ENCODE data around the gene ITGB7. TPM values are rescaled to one million over a fixed set of nuclear protein-coding genes. Genes with fewer than 3 reads are reported as not detected.

ITGB7 gene
- 0.80 TPM for total RNA-seq
- 1 to 10 TPM in 3 of 8 donors, under 1 TPM in 5; 0.27 to 1.4 (median 0.74) TPM for polyA plus RNA-seq (ENCODE audit: insufficient read depth in 1 of 8, insufficient read length in 8 of 8, low replicate concordance in 1 of 8)
- long read RNA-seq, donor 1, result 0 reads
- long read RNA-seq, donor 2, result 0 reads
- long read RNA-seq, donor 3, result 0 reads
- long read RNA-seq, donor 4, result 0 reads
- long read RNA-seq, donor 5, result 0 reads
- long read RNA-seq, donor 6, result 0 reads
- long read RNA-seq, donor 7, result 0 reads
- long read RNA-seq, donor 8, result 0 reads
- long read RNA-seq, donor 9, result 0 reads
- long read RNA-seq, donor 10, result 0 reads
- long read RNA-seq, donor 11, result 0 reads

GRCh38 chr12:53207042-53207441, at the start of gene ITGB7:
Gene ITGB7 (minus strand): TSS chr12:53207251. CDS start chr12:53200443, 6,808 bp downstream.
- no peak for DNase-seq
- WGBS (ENCODE audit: insufficient coverage), result 53% methylated on average over 2 of the region's 5 CpGs
- peaks cover 10% of the 10 kb centered on the region for H3K4me1 ChIP-seq (ENCODE audit: control insufficient read depth, insufficient read depth, low read length)
- H3K27me3 ChIP-seq (ENCODE audit: control insufficient read depth, insufficient read depth, low read length), result no peaks in the 10 kb centered on the region
- no peak within 1 kb of the TSS for H3K27ac ChIP-seq (ENCODE audit: low read length)
- H3K36me3 ChIP-seq (ENCODE audit: control insufficient read depth, insufficient read depth, low read length), result peaks cover 21% of the 10 kb centered on the region
- H3K9me3 ChIP-seq (replicated peaks; ENCODE audit: control insufficient read depth, low read depth, low read length), result no peaks in the 10 kb centered on the region
- no peak within 1 kb of the TSS for H3K4me3 ChIP-seq (ENCODE audit: low read length)

- no peak overlapping the region for H3K4me3 ChIP-seq (ENCODE audit: low read length)
- DNase-seq, result no peak
Measured at GRCh38 chr12:53255996-53256395, 48.9 kb upstream of the ITGB7 start.

GRCh38 chr12:53254816-53255545, 47.9 kb upstream of the ITGB7 start:
- H3K27ac ChIP-seq (ENCODE audit: low read length), result no peak overlapping the region
- no peaks in the 10 kb centered on the region for H3K27me3 ChIP-seq (ENCODE audit: control insufficient read depth, insufficient read depth, low read length)
- no peaks in the 10 kb centered on the region for H3K9me3 ChIP-seq (replicated peaks; ENCODE audit: control insufficient read depth, low read depth, low read length)
- no peak for DNase-seq
- no CpG with 5 or more reads among the region's 1 CpG for WGBS (ENCODE audit: insufficient coverage)
- H3K4me1 ChIP-seq (ENCODE audit: control insufficient read depth, insufficient read depth, low read length), result peaks cover 24% of the 10 kb centered on the region
- H3K36me3 ChIP-seq (ENCODE audit: control insufficient read depth, insufficient read depth, low read length), result peaks cover 21% of the 10 kb centered on the region
- no peak overlapping the region for H3K4me3 ChIP-seq (ENCODE audit: low read length)

More at GRCh38 chr12:53255996-53256395, 48.9 kb upstream of the ITGB7 start:
- 100% methylated on average over 1 of the region's 3 CpGs for whole genome bisulfite sequencing (ENCODE audit: insufficient coverage)
- Histone ChIP-seq H3K27ac (ENCODE audit: low read length) (no peak overlapping the region), H3K27me3 (ENCODE audit: control insufficient read depth, insufficient read depth, low read length) (no peaks in the 10 kb centered on the region), H3K4me1 (ENCODE audit: control insufficient read depth, insufficient read depth, low read length) (peaks cover 22% of the 10 kb centered on the region), H3K9me3 (replicated peaks; ENCODE audit: control insufficient read depth, low read depth, low read length) (no peaks in the 10 kb centered on the region), H3K36me3 (ENCODE audit: control insufficient read depth, insufficient read depth, low read length) (peaks cover 21% of the 10 kb centered on the region)

GRCh38 chr12:53253298-53253697, 46.2 kb upstream of the ITGB7 start:
- 91% methylated on average over 13 of the region's 13 CpGs for WGBS (ENCODE audit: insufficient coverage)
- Histone ChIP-seq H3K4me1 (ENCODE audit: control insufficient read depth, insufficient read depth, low read length) (peaks cover 24% of the 10 kb centered on the region), H3K4me3 (ENCODE audit: low read length) (no peak overlapping the region)

GRCh38 chr12:53252349-53252916, 45.4 kb upstream of the ITGB7 start:
- Histone ChIP-seq H3K27me3 (ENCODE audit: control insufficient read depth, insufficient read depth, low read length) (no peaks in the 10 kb centered on the region), H3K9me3 (replicated peaks; ENCODE audit: control insufficient read depth, low read depth, low read length) (no peaks in the 10 kb centered on the region), H3K4me1 (ENCODE audit: control insufficient read depth, insufficient read depth, low read length) (peaks cover 24% of the 10 kb centered on the region), H3K27ac (ENCODE audit: low read length) (peak overlapping the region; percentile 78), H3K36me3 (ENCODE audit: control insufficient read depth, insufficient read depth, low read length) (peaks cover 21% of the 10 kb centered on the region), H3K4me3 (ENCODE audit: low read length) (peak overlapping the region; percentile 88)
- DNase-seq, result no peak
- 11% methylated on average over 10 of the region's 19 CpGs for WGBS (ENCODE audit: insufficient coverage)

More at GRCh38 chr12:53253298-53253697, 46.2 kb upstream of the ITGB7 start:
- no peaks in the 10 kb centered on the region for H3K27me3 ChIP-seq (ENCODE audit: control insufficient read depth, insufficient read depth, low read length)
- DNase-seq, result no peak
- no peak overlapping the region for H3K27ac ChIP-seq (ENCODE audit: low read length)
- peaks cover 21% of the 10 kb centered on the region for H3K36me3 ChIP-seq (ENCODE audit: control insufficient read depth, insufficient read depth, low read length)
- no peaks in the 10 kb centered on the region for H3K9me3 ChIP-seq (replicated peaks; ENCODE audit: control insufficient read depth, low read depth, low read length)

- no peaks in the 10 kb centered on the region for H3K9me3 ChIP-seq (replicated peaks; ENCODE audit: control insufficient read depth, low read depth, low read length)
- 0% methylated on average over 32 of the region's 51 CpGs for WGBS (ENCODE audit: insufficient coverage)
- peak; percentile 90 for DNase-seq
- H3K27me3 ChIP-seq (ENCODE audit: control insufficient read depth, insufficient read depth, low read length), result no peaks in the 10 kb centered on the region
- peak overlapping the region; percentile 90 for H3K27ac ChIP-seq (ENCODE audit: low read length)
- H3K4me1 ChIP-seq (ENCODE audit: control insufficient read depth, insufficient read depth, low read length), result peaks cover 24% of the 10 kb centered on the region
- peak overlapping the region; percentile 88 for H3K4me3 ChIP-seq (ENCODE audit: low read length)
- H3K36me3 ChIP-seq (ENCODE audit: control insufficient read depth, insufficient read depth, low read length), result peaks cover 21% of the 10 kb centered on the region
Measured at GRCh38 chr12:53251477-53252348, 44.7 kb upstream of the ITGB7 start.

- Histone ChIP-seq H3K36me3 (ENCODE audit: control insufficient read depth, insufficient read depth, low read length) (no peaks in the 10 kb centered on the region), H3K27me3 (ENCODE audit: control insufficient read depth, insufficient read depth, low read length) (peaks cover 11% of the 10 kb centered on the region), H3K4me3 (ENCODE audit: low read length) (no peak overlapping the region), H3K4me1 (ENCODE audit: control insufficient read depth, insufficient read depth, low read length) (no peaks in the 10 kb centered on the region), H3K9me3 (replicated peaks; ENCODE audit: control insufficient read depth, low read depth, low read length) (no peaks in the 10 kb centered on the region), H3K27ac (ENCODE audit: low read length) (no peak overlapping the region)
- DNase-seq, result no peak
- WGBS (ENCODE audit: insufficient coverage), result no CpG with 5 or more reads among the region's 3 CpGs
Measured at GRCh38 chr12:53245286-53245685, 38.2 kb upstream of the ITGB7 start.

GRCh38 chr12:53244337-53244736, 37.3 kb upstream of the ITGB7 start:
- 67% methylated on average over 1 of the region's 1 CpG for WGBS (ENCODE audit: insufficient coverage)
- Histone ChIP-seq H3K36me3 (ENCODE audit: control insufficient read depth, insufficient read depth, low read length) (no peaks in the 10 kb centered on the region), H3K27me3 (ENCODE audit: control insufficient read depth, insufficient read depth, low read length) (peaks cover 13% of the 10 kb centered on the region), H3K9me3 (replicated peaks; ENCODE audit: control insufficient read depth, low read depth, low read length) (no peaks in the 10 kb centered on the region), H3K27ac (ENCODE audit: low read length) (no peak overlapping the region), H3K4me1 (ENCODE audit: control insufficient read depth, insufficient read depth, low read length) (no peaks in the 10 kb centered on the region), H3K4me3 (ENCODE audit: low read length) (no peak overlapping the region)
- no peak for DNase-seq

- no peaks in the 10 kb centered on the region for H3K4me1 ChIP-seq (ENCODE audit: control insufficient read depth, insufficient read depth, low read length)
- DNase-seq, result no peak
- H3K27me3 ChIP-seq (ENCODE audit: control insufficient read depth, insufficient read depth, low read length), result peaks cover 13% of the 10 kb centered on the region
- WGBS (ENCODE audit: insufficient coverage), result 38% methylated on average over 10 of the region's 11 CpGs
- no peaks in the 10 kb centered on the region for H3K36me3 ChIP-seq (ENCODE audit: control insufficient read depth, insufficient read depth, low read length)
- H3K4me3 ChIP-seq (ENCODE audit: low read length), result no peak overlapping the region
- no peaks in the 10 kb centered on the region for H3K9me3 ChIP-seq (replicated peaks; ENCODE audit: control insufficient read depth, low read depth, low read length)
- H3K27ac ChIP-seq (ENCODE audit: low read length), result no peak overlapping the region
Measured at GRCh38 chr12:53241623-53242412, 34.8 kb upstream of the ITGB7 start.
